GM12865 (cell line): ENCODE data around the gene CDK10.
"Not testable (repeated sequence)": the region's sequence is repeated elsewhere in the genome, so short reads cannot be mapped to it uniquely, and the experiment has no call there.

Source experiments
- DNase-seq: peaks from one replicate; pipeline ENCODE4 v3.0.0; 2010; ENCODE audit warnings: low read depth
- H3K4me3 ChIP-seq: 2 replicates; pipeline ENCODE4 v1.5.1; 2011; ENCODE audit warnings: mild to moderate bottlenecking, low read depth, low read length, control low read depth
- TF ChIP-seq, protein P1 (sequence below): IDR thresholded peaks from 2 replicates; pipeline ENCODE4 v1.5.1; 2011; ENCODE audit warnings: low read length, control low read depth, low read depth, inconsistent platforms; ENCODE audit not compliant: insufficient read depth; ENCODE audit errors: missing control alignments

The CDK10 gene

DNA sequence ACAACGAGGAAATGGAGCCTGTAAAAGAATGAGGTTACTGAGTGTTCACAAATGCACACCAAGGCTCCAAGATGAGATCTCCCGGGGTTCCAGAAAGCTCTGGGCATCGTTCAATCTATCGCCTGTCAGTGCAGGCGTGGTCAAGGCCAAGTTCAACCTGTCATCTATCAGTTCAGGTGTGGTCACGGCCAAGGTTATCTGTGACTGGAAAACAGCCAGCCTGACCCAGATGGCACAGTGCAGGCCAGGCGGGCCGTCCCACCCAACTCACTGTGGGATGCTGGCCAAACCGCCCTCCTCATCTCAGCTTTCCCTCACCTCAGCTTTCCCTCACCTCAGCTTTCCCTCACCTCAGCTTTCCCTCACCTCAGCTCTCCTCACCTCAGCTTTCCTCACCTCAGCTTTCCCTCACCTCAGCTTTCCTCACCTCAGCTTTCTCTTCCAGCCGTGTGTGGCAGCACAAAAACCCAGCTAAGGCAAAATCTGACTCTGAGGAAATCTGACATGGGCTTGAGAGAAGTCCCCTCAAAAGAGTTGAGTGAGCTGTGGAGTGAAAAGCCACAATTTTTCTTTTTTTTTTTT lies 31.3 kb upstream of the CDK10 start:
- TF ChIP-seq, protein P1, sequence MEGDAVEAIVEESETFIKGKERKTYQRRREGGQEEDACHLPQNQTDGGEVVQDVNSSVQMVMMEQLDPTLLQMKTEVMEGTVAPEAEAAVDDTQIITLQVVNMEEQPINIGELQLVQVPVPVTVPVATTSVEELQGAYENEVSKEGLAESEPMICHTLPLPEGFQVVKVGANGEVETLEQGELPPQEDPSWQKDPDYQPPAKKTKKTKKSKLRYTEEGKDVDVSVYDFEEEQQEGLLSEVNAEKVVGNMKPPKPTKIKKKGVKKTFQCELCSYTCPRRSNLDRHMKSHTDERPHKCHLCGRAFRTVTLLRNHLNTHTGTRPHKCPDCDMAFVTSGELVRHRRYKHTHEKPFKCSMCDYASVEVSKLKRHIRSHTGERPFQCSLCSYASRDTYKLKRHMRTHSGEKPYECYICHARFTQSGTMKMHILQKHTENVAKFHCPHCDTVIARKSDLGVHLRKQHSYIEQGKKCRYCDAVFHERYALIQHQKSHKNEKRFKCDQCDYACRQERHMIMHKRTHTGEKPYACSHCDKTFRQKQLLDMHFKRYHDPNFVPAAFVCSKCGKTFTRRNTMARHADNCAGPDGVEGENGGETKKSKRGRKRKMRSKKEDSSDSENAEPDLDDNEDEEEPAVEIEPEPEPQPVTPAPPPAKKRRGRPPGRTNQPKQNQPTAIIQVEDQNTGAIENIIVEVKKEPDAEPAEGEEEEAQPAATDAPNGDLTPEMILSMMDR, result no peak
- H3K4me3 ChIP-seq, result no peak overlapping the region
- DNase-seq, result no peak

DNA sequence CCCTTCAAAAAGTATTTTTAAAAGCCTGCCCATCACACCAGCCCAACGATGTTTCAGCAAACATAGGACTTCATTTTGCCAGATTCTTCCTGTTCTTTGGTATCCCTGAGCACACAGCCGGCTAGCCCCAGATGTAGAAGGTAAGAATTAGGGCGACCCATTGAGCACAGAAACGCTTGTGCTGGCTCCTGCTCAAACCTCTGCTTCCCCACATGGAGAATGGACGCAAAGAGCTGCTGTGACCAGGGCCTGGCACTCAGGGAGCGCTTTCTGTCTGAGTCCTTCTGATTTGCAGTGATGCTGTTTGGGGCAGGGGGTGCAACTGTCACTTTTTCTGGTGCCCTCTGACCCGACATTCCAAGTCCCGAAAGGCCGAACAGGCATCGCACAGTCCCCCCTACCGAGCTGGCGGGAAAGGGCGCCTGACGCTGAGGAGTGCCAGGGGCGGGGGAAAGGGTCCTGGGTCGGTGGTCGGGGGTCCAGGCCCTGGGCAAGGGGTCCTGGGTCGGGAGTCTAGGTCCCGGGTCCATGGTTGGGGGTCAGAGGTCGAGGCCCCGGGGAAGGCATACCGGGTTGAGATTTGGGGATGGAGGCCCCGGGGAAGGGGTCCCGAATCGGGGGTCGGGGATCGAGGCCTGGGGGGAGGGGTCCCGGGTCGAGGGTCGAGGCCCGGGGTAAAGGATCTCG lies 29.9 kb upstream of the CDK10 start:
- TF ChIP-seq, protein P1, result no peak
- H3K4me3 ChIP-seq, result peak overlapping the region; percentile 73
- no peak for DNase-seq

DNA sequence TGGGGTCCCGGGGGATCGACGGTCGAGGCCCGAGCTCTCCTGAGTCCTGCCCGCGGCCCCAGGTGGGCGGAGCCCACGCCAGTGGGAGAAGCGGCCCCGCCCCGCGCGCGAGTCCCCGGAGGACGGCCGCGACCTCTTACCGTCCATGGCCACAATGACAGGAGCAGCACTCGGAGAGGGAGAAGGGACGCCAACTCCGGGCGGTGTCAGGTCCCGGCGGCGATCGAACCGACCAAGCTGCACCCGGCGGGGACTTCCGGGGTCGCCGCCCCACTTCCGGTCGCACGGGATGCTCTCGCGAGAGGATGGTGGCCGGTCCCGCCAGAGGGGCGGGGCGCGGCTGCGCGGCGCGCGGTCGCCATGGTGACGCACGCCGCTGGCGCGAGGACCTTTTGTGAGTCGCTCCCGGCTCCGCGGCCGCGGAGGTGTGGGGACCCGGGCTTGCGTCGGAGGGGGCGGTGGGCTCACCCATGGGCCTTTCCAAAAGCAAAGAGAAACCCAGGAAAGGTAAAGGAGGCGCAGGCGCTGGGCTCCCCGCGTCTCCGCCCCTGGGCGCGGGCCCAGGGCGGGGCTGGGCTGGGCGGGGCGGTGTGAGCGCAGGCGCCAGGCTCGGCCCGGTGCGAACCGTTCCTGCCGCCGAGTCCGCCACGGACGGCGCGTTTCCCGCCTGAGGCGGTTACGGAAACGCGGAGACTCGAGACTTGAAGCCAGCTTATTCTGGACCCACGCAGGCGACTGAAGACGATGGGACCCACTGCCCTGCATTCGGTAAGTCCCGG lies 28.9 kb upstream of the CDK10 start, which contains the start of the genes CHMP1A and SPATA33:
CHMP1A (minus strand) TSS at position 267 of the 779 bp plus-strand sequence; CDS start at position 147, 120 bp downstream.
SPATA33 (plus strand) TSS at position 395 of the 779 bp plus-strand sequence; CDS start at position 471, 76 bp downstream.
- H3K4me3 ChIP-seq, result peak within 1 kb of the TSS; percentile 73
- TF ChIP-seq, protein P1, result no peak
- peak; percentile 94 for DNase-seq

DNA sequence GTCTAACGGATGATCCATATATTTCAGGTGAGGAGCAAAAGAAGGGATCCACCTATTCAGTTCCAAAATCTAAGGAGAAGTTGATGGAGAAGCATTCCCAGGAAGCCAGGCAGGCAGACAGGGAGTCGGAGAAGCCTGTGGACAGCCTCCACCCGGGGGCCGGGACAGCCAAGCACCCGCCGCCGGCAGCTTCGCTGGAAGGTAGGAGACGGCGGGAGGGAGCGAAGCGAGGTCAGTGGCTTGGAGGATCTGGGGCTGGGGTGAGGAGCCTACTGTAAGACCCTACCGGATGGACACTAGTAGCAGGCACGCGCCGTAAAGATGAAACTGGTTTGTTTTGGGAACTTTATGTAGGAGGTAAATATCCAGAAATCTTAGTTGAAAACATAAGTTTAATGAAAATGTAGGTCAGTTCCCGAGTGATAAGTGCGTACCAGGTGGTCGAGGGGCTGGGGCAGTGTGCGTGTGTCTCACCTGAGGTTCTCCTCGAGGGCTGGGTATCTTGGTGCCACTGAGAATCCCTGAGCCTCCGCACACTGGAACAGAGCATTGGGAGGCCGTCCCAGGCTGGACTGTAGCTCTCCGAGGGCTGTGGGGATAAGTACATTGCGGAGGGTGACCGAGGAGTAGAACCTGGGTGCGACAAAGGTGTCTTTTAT lies 28.1 kb upstream of the CDK10 start:
- TF ChIP-seq, protein P1, result no peak
- DNase-seq, result peak; percentile 38
- H3K4me3 ChIP-seq, result peak overlapping the region; percentile 73

DNA sequence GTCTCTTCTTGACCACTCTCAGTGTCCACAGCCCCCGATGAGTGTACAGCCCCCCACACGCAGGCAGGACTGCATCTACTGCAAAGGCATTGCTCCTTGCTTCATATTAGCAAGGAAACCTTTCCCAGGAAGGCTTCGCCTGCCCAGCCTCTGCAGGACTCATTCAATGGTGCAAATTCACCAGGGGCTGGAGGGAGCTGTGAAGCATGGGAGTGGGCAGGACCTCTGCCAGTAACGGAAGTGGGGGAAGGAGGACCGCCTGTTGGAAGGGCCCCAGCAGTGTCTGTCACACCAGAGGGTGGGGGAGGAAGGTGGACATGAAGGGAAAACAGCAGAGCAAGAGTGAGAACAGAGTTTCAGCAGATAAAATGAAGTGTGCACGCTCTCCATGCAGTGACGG lies 26.3 kb upstream of the CDK10 start:
- H3K4me3 ChIP-seq, result no peak overlapping the region
- TF ChIP-seq, protein P1, result no peak
- no peak for DNase-seq

DNA sequence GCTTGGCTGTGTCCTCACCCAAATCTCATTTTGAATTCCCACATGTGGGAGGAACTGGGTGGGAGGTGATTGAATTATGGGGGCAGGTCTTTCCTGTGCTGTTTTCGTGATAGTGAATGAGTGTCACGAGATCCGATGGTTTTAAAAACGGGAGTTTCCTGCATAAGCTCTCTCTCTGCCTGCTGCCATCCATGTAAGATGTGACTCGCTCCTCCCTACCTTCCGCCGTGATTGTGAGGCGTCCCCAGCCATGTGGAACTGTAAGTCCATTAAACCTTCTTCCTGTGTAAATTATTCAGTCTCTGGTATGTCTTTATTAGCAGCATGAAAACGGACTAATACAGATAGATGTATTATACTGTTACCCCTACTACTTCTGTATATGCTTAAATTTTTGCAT lies 25.3 kb upstream of the CDK10 start:
- no peak for DNase-seq
- H3K4me3 ChIP-seq, result no peak overlapping the region
- TF ChIP-seq, protein P1, result no peak

DNA sequence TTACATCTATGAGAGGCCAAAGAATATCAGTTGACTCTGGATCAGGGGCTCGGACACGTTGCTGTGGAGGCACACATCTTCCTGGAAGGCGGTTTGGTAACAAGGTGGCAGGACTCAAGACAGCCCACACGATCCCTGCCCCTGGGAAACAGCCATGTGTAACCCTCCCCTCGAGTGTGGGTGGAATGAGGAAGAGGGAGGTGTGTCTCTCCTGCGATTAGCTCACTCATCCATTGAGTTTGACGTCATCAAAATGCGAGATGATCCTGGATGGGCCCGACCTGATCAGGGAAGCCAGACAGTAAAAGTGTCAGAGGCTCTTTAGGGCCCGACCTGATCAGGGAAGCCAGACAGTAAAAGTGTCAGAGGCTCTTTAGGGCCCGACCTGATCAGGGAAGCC lies 22.3 kb upstream of the CDK10 start:
- H3K4me3 ChIP-seq, DNase-seq: not testable (repeated sequence)
